ENCODE measurements around the gene ZMIZ1. TPM values are rescaled to one million over a fixed set of nuclear protein-coding genes. Genes with fewer than 3 reads are reported as not detected.
A peak's percentile ranks its signal among the peaks of the same experiment; 100 is the strongest.

ZMIZ1 gene
- total RNA-seq, 4 donors from 2014 or later, result 71.9 to 104 (median 79.5) TPM

DNA sequence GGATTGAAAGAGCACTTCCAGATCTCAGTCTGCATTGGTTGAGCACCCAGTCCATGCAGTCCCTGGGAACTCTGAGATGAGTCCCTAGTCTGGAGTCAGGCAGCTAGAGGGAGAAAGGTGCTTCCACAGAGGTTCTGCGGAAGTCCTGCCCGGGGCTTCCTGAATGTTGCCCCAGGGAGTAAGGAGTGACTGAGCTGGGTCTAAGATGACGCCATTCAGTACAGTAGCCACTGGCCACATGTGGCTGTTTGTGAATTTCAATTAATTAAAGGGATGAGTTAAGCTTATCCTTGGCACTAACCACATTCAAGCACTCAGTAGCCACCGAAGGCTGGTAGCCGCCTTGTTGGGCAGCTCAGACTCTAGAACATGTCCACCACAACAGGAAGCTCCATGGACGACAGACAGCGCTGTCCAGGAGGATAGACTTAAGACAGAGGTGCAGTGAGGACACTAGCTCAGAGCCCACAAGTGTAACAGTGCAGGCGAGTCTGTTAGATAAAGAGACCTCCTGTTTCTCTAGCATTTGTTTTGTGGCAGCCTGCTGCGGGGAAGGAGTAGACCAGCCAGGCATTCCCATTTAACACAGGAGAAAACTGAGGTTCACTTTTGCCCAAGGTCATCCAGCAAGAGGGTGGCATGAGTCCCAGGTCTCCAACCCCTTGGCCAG lies 176.9 kb downstream of the ZMIZ1 start:
- no peak for DNase-seq (ENCODE audit: low spot score in 2 of 2)
- H3K27ac ChIP-seq, result peak overlapping the region; percentile 83
- peaks cover 93% of the 10 kb centered on the region for H3K4me1 ChIP-seq
- H3K36me3 ChIP-seq, result no peaks in the 10 kb centered on the region
- TF ChIP-seq CTCF (IDR thresholded peaks at IDR 0.05) (no peak), POLR2A (IDR thresholded peaks at IDR 0.05) (no peak), POLR2AphosphoS5 (IDR thresholded peaks at IDR 0.05) (no peak), EP300 (IDR thresholded peaks at IDR 0.05) (no peak)
- no peaks in the 10 kb centered on the region for H3K9me3 ChIP-seq
- WGBS, result 68% methylated on average over 8 of the region's 9 CpGs
- H3K4me3 ChIP-seq, result no peak overlapping the region
- H3K27me3 ChIP-seq, result no peaks in the 10 kb centered on the region

DNA sequence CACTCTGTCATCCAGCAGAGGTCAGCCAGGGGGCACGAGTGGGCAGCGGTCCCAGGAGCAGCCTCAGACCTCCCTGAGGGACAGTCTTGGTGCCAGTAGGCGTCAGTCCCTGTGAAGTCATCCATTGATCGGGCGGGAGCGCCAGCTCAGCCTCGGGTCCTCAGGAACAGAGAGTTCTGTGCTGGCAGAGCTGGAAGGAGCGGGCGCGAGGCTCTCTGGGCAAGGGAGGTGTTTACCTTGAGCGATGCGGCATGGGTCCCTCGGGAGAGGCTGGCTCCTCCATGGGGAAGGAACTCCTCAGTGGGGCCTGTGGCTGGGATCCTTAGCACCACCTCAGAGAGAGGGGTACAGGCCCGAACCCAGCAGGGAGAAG lies 177.4 kb downstream of the ZMIZ1 start:
- no CpG with 5 or more reads among the region's 14 CpGs for WGBS
- peak in 1 of 3 donors; percentile 37 for TF ChIP-seq POLR2AphosphoS5 (IDR thresholded peaks at IDR 0.05)
- no peak for TF ChIP-seq CTCF (IDR thresholded peaks at IDR 0.05)
- H3K36me3 ChIP-seq, result no peaks in the 10 kb centered on the region
- peak in 1 of 2 donors; percentile 88 for DNase-seq (ENCODE audit: low spot score in 2 of 2)
- H3K4me3 ChIP-seq, result no peak overlapping the region
- H3K27me3 ChIP-seq, result no peaks in the 10 kb centered on the region
- H3K27ac ChIP-seq, result peak overlapping the region; percentile 83
- H3K4me1 ChIP-seq, result peaks cover 92% of the 10 kb centered on the region
- H3K9me3 ChIP-seq, result no peaks in the 10 kb centered on the region

- Histone ChIP-seq H3K4me3 (no peak overlapping the region), H3K9me3 (no peaks in the 10 kb centered on the region), H3K36me3 (no peaks in the 10 kb centered on the region), H3K27ac (peak overlapping the region; percentile 83), H3K4me1 (peaks cover 92% of the 10 kb centered on the region), H3K27me3 (no peaks in the 10 kb centered on the region)
- no peak for TF ChIP-seq EP300 (IDR thresholded peaks at IDR 0.05)
- TF ChIP-seq CTCF (IDR thresholded peaks at IDR 0.05), result no peak
- TF ChIP-seq POLR2A (IDR thresholded peaks at IDR 0.05), result no peak
- TF ChIP-seq POLR2AphosphoS5 (IDR thresholded peaks at IDR 0.05), result no peak
- whole genome bisulfite sequencing, result 50% methylated on average over 7 of the region's 14 CpGs
- DNase-seq (ENCODE audit: low spot score in 2 of 2), result peak in 1 of 2 donors; percentile 86
Measured at GRCh38 chr10:79246606-79247275, 178.0 kb downstream of the ZMIZ1 start.

DNA sequence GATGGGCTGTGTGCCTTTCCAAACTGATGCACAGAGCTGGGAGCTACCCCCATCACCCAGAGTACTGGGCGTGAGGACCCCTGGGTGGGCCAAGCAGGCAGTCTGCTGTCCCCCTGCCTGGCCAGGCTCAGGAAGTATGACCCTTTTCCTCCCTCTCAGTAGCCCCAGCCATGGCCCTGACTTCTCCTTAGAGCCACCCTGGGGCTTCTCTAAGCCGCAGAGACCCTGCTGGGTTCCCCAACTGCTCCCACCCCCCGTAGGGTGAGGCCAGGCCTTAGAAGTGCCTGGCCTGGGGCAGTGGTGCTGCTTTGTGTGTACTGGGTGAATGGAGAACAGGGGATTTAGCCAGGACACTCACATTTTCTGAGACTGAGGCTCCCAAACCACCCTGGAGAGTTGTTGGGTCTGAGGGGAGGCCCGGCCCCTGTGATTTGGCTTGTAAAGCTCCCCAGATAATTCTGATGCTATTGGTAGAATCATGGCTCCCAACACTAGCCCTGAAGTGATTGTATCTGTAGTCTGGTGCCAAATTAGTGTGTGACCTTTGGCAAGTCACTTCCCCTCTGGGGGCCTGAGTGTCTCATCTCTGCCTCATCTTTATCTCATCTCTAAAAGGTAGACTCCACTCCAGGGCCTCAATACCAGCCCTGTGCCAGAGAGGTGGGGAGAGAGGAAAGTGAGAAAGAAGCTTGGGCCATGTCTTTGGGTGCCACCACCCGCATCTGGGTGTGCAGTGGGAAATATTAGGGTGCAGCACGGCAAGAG lies 178.8 kb downstream of the ZMIZ1 start:
- 87% methylated on average over 5 of the region's 6 CpGs for WGBS
- Histone ChIP-seq H3K36me3 (no peaks in the 10 kb centered on the region), H3K4me1 (peaks cover 92% of the 10 kb centered on the region), H3K27me3 (no peaks in the 10 kb centered on the region), H3K27ac (peak overlapping the region; percentile 83), H3K4me3 (no peak overlapping the region), H3K9me3 (no peaks in the 10 kb centered on the region)
- TF ChIP-seq CTCF (IDR thresholded peaks at IDR 0.05), result no peak
- no peak for TF ChIP-seq EP300 (IDR thresholded peaks at IDR 0.05)
- no peak for TF ChIP-seq POLR2A (IDR thresholded peaks at IDR 0.05)
- no peak for TF ChIP-seq POLR2AphosphoS5 (IDR thresholded peaks at IDR 0.05)
- DNase-seq (ENCODE audit: low spot score in 2 of 2), result no peak

Data from suprapubic skin (tissue), 4 donors.